Transverse colon (tissue), 4 donors: ENCODE results near the gene CAPN13. TPM values are rescaled to one million over a fixed set of nuclear protein-coding genes. Genes with fewer than 3 reads are reported as not detected.

Experiments used
- DNase-seq: peaks from one replicate; pipeline ENCODE4 v3.0.0-alpha.2; 2019
- H3K27ac ChIP-seq, 4 donors: fragments of 200-600 bp; sonication (generic); 2 replicates each; pipeline ENCODE4 v1.5.1; 2016 to 2018; ENCODE audit warnings: inconsistent platforms in 4 of 4
- H3K27me3 ChIP-seq: fragments of 200-600 bp; sonication (generic); 2 replicates; pipeline ENCODE4 v1.5.1; 2017; ENCODE audit warnings: inconsistent platforms
- H3K36me3 ChIP-seq, 4 donors: fragments of 200-600 bp; sonication (generic); 2 replicates each; pipeline ENCODE4 v1.5.1; 2017 to 2019; ENCODE audit warnings: inconsistent platforms in 4 of 4
- H3K4me1 ChIP-seq, 4 donors: fragments of 200-600 bp; sonication (generic); 2 replicates each; pipeline ENCODE4 v1.5.1; 2017 to 2020; ENCODE audit warnings: inconsistent platforms in 4 of 4
- H3K4me3 ChIP-seq, 4 donors: fragments of 200-600 bp; sonication (generic); 1 replicate in 1 of 4; 2 replicates in 3 of 4; pipeline versions ENCODE4 v1.5.1 to v1.6.1; 2017 to 2019; ENCODE audit warnings: inconsistent platforms in 4 of 4
- H3K9me3 ChIP-seq, 2 donors: fragments of 200-600 bp; sonication (generic); 2 replicates each; pipeline ENCODE4 v1.5.1; 2017 to 2019; ENCODE audit warnings: inconsistent platforms in 2 of 2
- CTCF ChIP-seq, 5 experiments: fragments of 200-600 bp in 3 of 5; fragments of 450-650 bp in 2 of 5; sonication (generic) in 3 of 5; IDR thresholded peaks; 1 replicate in 2 of 5; 2 replicates in 3 of 5; pipeline ENCODE4 v1.5.1; 2016 to 2017; ENCODE audit warnings: antibody characterized with exemption in 5 of 5, inconsistent platforms in 3 of 5, mild to moderate bottlenecking in 2 of 5, moderate library complexity in 1 of 5
- EP300 ChIP-seq: sonication (generic); formaldehyde crosslinking; IDR thresholded peaks from one replicate; pipeline ENCODE4 v1.6.1; 2017; ENCODE audit warnings: antibody characterized with exemption, low read depth
- POLR2A ChIP-seq: fragments of 450-650 bp; IDR thresholded peaks from one replicate; pipeline ENCODE4 v1.6.1; 2016; ENCODE audit warnings: antibody characterized with exemption, mild to moderate bottlenecking, moderate library complexity
- POLR2AphosphoS5 ChIP-seq, 3 donors: sonication (generic); formaldehyde crosslinking; IDR thresholded peaks; one replicate each; pipeline ENCODE4 v1.6.1; 2016; ENCODE audit warnings: antibody characterized with exemption in 3 of 3
- WGBS, 2 donors: methylation state at CpG; one replicate each; pipeline ENCODE4 v1.1.5; 2018; ENCODE audit warnings: low coverage in 1 of 2; 5-methylcytosine and 5-hydroxymethylcytosine counted together
- in situ Hi-C, 4 donors: fragments of 200-750 bp; cut with MboI; loops; one replicate each; pipeline versions ENCODE4 v1.15.0 to v1.15.1; 2017; ENCODE audit warnings: low sequenced_read_pairs in 3 of 4, low pct_ligation_motif_present in 1 of 4, low pct_unique_long_range_greater_than_20kb in 1 of 4
- intact Hi-C: fragments of 100-400 bp; cut with DNase I; formaldehyde crosslinking; loops from one replicate; pipeline ENCODE4 v1.15.1; 2023; ENCODE audit warnings: low total_unique reads
- total RNA-seq, 4 donors: library from RNA; depleted of rRNA; stranded (reverse); fragments of >200 nt; gene quantifications; one replicate each; pipeline ENCODE4 v1.1.0, GENCODE V29; 2016

The CAPN13 gene
- total RNA-seq, 4 donors from 2014 or later = 24.3 to 83.3 (median 52.3) TPM

GRCh38 chr2:30684996-30685395, 122.2 kb downstream of the CAPN13 start:
- Histone ChIP-seq H3K4me3 (no peak overlapping the region), H3K27me3 (no peaks in the 10 kb centered on the region), H3K4me1 (peaks cover 0 to 10% (median 9%) of the 10 kb centered on the region in 4 donors), H3K9me3 (no peaks in the 10 kb centered on the region), H3K36me3 (no peaks in the 10 kb centered on the region), H3K27ac (no peak overlapping the region)
- intact Hi-C loops (loop anchor here (2.0 kb wide), 1 partner anchor 60 kb away; no protein-coding TSS in a partner anchor), in situ Hi-C loops (no loop called here)
- TF ChIP-seq CTCF (IDR thresholded peaks at IDR 0.05) = no peak
- no peak for TF ChIP-seq POLR2AphosphoS5 (IDR thresholded peaks at IDR 0.05)
- DNase-seq = no peak
- 92% methylated on average over 3 of the region's 3 CpGs; no CpG with 5 or more reads in 1 of the 2 donors for WGBS, 2 donors

DNA sequence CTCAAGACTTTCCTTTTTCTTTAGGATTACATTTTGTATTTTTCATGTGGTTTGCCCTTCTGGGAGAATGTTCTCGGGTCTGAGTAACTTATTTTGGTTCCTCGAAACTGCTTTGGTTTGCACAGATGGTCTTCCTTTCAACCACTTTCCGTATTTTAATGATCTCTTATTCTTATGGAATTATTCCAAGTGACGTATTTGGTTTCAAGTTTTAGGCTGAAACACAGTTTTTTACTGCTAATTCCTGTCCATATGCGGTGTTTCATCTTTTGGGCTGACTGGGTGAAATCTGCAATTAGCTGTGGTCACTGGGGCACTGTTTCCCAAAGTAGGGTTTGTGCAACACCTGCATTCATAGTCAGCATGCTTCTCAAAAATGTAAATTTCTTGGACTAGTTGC, 122.7 kb downstream of the CAPN13 start:
- Histone ChIP-seq H3K27me3 (no peaks in the 10 kb centered on the region), H3K36me3 (no peaks in the 10 kb centered on the region), H3K9me3 (no peaks in the 10 kb centered on the region), H3K4me1 (peaks cover 0 to 9% (median 8%) of the 10 kb centered on the region in 4 donors), H3K4me3 (no peak overlapping the region), H3K27ac (no peak overlapping the region)
- 71 to 79% methylated on average over 4 to 5 of the region's 5 CpGs for WGBS, 2 donors
- no peak for DNase-seq
- in situ Hi-C loops (no loop called here), intact Hi-C loops (loop anchor here (2.0 kb wide), 1 partner anchor 60 kb away; no protein-coding TSS in a partner anchor)
- TF ChIP-seq POLR2A = no peak
- TF ChIP-seq POLR2AphosphoS5 (IDR thresholded peaks at IDR 0.05) = no peak
- TF ChIP-seq EP300 = no peak

- H3K27me3 ChIP-seq = no peaks in the 10 kb centered on the region
- TF ChIP-seq CTCF (IDR thresholded peaks at IDR 0.05) = no peak
- no peak for TF ChIP-seq EP300
- no peak for TF ChIP-seq POLR2A
- TF ChIP-seq POLR2AphosphoS5 (IDR thresholded peaks at IDR 0.05) = no peak
- H3K27ac ChIP-seq = no peak overlapping the region
- H3K4me3 ChIP-seq = no peak overlapping the region
- peaks cover 0 to 4% (median 3%) of the 10 kb centered on the region in 4 donors for H3K4me1 ChIP-seq
- no peak for DNase-seq
- H3K36me3 ChIP-seq = no peaks in the 10 kb centered on the region
- WGBS, 2 donors = 88 to 100% methylated on average over 3 to 8 of the region's 8 CpGs
- H3K9me3 ChIP-seq = no peaks in the 10 kb centered on the region
- intact Hi-C loops = loop anchor here (2.0 kb wide), 1 partner anchor 59 kb away; no protein-coding TSS in a partner anchor
- in situ Hi-C loops = no loop called here
These were observed 123.2 kb downstream of the CAPN13 start for GRCh38 chr2:30684026-30684425.

DNA sequence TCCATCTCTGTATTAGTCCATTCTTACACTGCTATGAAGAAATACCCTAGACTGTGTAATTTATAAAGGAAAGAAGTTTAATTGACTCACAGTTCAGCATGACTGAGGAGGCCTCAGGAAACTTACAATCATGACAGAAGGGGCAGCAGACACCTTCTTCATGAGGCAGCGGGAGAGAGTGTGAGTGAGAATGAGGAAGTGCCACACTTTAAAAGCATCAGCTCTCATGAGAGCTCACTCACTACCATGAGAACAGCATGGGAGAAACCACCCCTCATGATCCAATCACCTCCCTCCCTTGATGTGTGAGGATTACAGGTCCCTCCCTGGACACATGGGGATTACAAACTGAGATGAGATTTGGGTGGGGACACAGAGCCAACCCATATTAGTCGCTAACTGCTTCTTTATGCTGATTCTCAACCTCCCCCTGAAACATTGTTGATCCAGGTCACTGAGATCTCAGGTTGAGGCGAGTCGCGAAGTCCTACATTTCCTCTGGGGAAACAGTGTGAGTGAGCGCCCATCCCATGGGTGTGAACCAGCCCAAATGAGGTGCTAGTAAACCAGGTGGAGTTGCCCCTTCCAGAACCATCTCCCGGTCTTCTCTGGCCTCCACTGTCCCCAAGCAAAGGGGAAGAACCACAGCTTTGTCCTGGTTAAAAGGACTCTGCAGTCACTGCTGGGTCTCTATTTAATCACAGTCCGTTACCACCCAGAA, 123.8 kb downstream of the CAPN13 start:
- Histone ChIP-seq H3K27ac (no peak overlapping the region), H3K27me3 (no peaks in the 10 kb centered on the region), H3K36me3 (no peaks in the 10 kb centered on the region), H3K4me1 (no peaks in the 10 kb centered on the region), H3K9me3 (no peaks in the 10 kb centered on the region), H3K4me3 (no peak overlapping the region)
- in situ Hi-C loops = no loop called here
- no peak for TF ChIP-seq POLR2AphosphoS5 (IDR thresholded peaks at IDR 0.05)
- TF ChIP-seq EP300 = no peak
- TF ChIP-seq POLR2A = no peak
- no peak for TF ChIP-seq CTCF (IDR thresholded peaks at IDR 0.05)
- no peak for DNase-seq
- intact Hi-C loops = no loop called here
- WGBS, 2 donors = 63 to 88% methylated on average over 1 to 8 of the region's 8 CpGs
